PC-9 (cell line): ENCODE results near the gene CDC27.

Experiments
- EZH2 ChIP-seq: fragments of 200-600 bp; sonication (generic); IDR thresholded peaks from 2 replicates; pipeline ENCODE4 v1.8.0; 2017; ENCODE audit warnings: antibody characterized with exemption, low read depth
- TF ChIP-seq, protein P1 (sequence below): fragments of 200-600 bp; sonication (generic); conservative IDR thresholded peaks from 2 replicates; pipeline ENCODE4 v1.6.1; 2017; ENCODE audit warnings: mixed run types, antibody characterized with exemption, mild to moderate bottlenecking, moderate library complexity

GRCh38 chr17:47213540-47213939 is 24.4 kb upstream of the CDC27 start:
- no peak for TF ChIP-seq EZH2
- TF ChIP-seq, protein P1, sequence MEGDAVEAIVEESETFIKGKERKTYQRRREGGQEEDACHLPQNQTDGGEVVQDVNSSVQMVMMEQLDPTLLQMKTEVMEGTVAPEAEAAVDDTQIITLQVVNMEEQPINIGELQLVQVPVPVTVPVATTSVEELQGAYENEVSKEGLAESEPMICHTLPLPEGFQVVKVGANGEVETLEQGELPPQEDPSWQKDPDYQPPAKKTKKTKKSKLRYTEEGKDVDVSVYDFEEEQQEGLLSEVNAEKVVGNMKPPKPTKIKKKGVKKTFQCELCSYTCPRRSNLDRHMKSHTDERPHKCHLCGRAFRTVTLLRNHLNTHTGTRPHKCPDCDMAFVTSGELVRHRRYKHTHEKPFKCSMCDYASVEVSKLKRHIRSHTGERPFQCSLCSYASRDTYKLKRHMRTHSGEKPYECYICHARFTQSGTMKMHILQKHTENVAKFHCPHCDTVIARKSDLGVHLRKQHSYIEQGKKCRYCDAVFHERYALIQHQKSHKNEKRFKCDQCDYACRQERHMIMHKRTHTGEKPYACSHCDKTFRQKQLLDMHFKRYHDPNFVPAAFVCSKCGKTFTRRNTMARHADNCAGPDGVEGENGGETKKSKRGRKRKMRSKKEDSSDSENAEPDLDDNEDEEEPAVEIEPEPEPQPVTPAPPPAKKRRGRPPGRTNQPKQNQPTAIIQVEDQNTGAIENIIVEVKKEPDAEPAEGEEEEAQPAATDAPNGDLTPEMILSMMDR: no peak
